ENCODE results near the gene UBAP1L.

GRCh38 chr15:65072617-65073016 lies 42.4 kb downstream of the UBAP1L start:
- TF ChIP-seq CTCF (IDR thresholded peaks at IDR 0.05; ENCODE audit: borderline replicate concordance, extremely low read depth, low read length, poor library complexity, severe bottlenecking), result no peak
- TF ChIP-seq EZH2 (IDR thresholded peaks at IDR 0.05; ENCODE audit: borderline replicate concordance, low read depth, low read length, severe bottlenecking), result no peak
